Measurements from ENCODE around the gene TRIM4.

The TRIM4 gene

DNA sequence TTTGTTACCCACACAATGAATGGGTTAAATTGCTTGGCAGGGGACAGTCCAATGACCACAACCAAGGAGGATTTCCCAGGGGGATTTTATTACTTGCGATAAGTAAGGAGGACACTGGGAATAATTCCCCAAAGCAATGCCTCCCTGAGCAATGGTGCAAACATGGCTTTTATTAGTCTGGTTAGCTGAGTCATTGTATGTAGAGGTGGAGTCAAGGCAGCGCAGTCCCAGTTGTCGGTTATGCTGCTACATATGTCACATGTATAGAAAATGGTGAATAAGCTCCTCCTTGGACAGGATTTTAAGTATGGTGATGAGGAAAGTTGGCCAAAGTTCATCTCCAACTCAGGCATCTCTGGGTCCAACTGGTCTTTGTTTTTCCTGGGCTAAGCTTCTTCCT is 3.9 kb upstream of the TRIM4 start:
- H3K27ac ChIP-seq, result no peak overlapping the region
- POLR2A ChIA-PET (ENCODE audit: low non-redundant PET), result no interaction called here
- CTCF ChIA-PET, result no interaction called here
- no peak for DNase-seq (ENCODE audit: low spot score)
- no peak for TF ChIP-seq CTCF (conservative IDR thresholded peaks at IDR 0.05; ENCODE audit: low read depth)

- CTCF ChIA-PET, result interaction anchor here (0.6 to 1.1 kb wide), 2 partner anchors 10 to 1738 kb away, joined by 3 read pairs; partner anchors contain the start of gene GJC3
- no peak overlapping the region for H3K27ac ChIP-seq
- TF ChIP-seq CTCF (conservative IDR thresholded peaks at IDR 0.05; ENCODE audit: low read depth), result no peak
Measured at GRCh38 chr7:99920149-99920548, 819 bp upstream of the TRIM4 start.

DNA sequence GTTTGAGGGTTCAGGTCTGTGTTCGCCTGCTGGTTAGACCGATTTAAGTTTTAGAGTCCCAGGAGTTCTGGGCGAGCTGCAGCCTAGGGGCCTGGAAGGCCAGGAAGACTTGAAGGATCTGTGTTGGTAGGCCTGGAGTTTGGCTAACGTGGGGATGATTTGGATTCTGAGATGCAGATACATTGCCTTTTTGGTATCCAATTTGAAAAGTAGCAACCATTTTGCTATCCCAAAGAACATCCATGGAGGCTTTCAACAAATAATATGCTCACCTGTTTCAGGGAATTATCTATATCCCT is 433 bp upstream of the TRIM4 start:
- no peak for TF ChIP-seq CTCF (conservative IDR thresholded peaks at IDR 0.05; ENCODE audit: low read depth)
- ChIA-PET POLR2A (ENCODE audit: low non-redundant PET) (interaction anchor here (1.2 kb wide), 1 partner anchor 181 kb away, joined by 3 read pairs; the partner anchor contains the start of genes AP4M1 and MCM7), CTCF (interaction anchor here (0.6 to 1.1 kb wide), 3 partner anchors 10 to 1738 kb away, joined by 3 to 4 read pairs (median 3); partner anchors contain the start of gene GJC3)
- no peak for DNase-seq (ENCODE audit: low spot score)
- H3K27ac ChIP-seq, result peak overlapping the region; percentile 87

More at GRCh38 chr7:99920149-99920548, 819 bp upstream of the TRIM4 start:
- POLR2A ChIA-PET (ENCODE audit: low non-redundant PET), result interaction anchor here (1.2 kb wide), 1 partner anchor 181 kb away, joined by 3 read pairs; the partner anchor contains the start of genes AP4M1 and MCM7
- DNase-seq (ENCODE audit: low spot score), result no peak

- ChIA-PET CTCF (no interaction called here), POLR2A (ENCODE audit: low non-redundant PET) (no interaction called here)
- no peak overlapping the region for H3K27ac ChIP-seq
- TF ChIP-seq CTCF (conservative IDR thresholded peaks at IDR 0.05; ENCODE audit: low read depth), result no peak
- DNase-seq (ENCODE audit: low spot score), result no peak
Measured at GRCh38 chr7:99910976-99911375, 8.4 kb downstream of the TRIM4 start.

- no peak overlapping the region for H3K27ac ChIP-seq
- ChIA-PET POLR2A (ENCODE audit: low non-redundant PET) (no interaction called here), CTCF (no interaction called here)
- TF ChIP-seq CTCF (conservative IDR thresholded peaks at IDR 0.05; ENCODE audit: low read depth), result no peak
- no peak for DNase-seq (ENCODE audit: low spot score)
Measured at GRCh38 chr7:99901581-99901980, 17.7 kb downstream of the TRIM4 start.

- no peak for TF ChIP-seq CTCF (conservative IDR thresholded peaks at IDR 0.05; ENCODE audit: low read depth)
- DNase-seq (ENCODE audit: low spot score), result no peak
- no peak overlapping the region for H3K27ac ChIP-seq
- POLR2A ChIA-PET (ENCODE audit: low non-redundant PET), result no interaction called here
- CTCF ChIA-PET, result no interaction called here
Measured at GRCh38 chr7:99899830-99900519, 19.4 kb downstream of the TRIM4 start.
